GM21619 (cell line): ENCODE data around the gene DLG1.
"Not testable (repeated sequence)": the region's sequence is repeated elsewhere in the genome, so short reads cannot be mapped to it uniquely, and the experiment has no call there.

Source experiments
- ATAC-seq: cut with Tn5 transposase; IDR thresholded peaks from one replicate; pipeline ENCODE4 v1.9.1; 2021; ENCODE audit not compliant: unreplicated experiment

Gene DLG1

GRCh38 chr3:197292083-197292646 lies 6.2 kb downstream of the DLG1 start:
- no peak for ATAC-seq

GRCh38 chr3:197289726-197290125 lies 8.7 kb downstream of the DLG1 start:
- ATAC-seq = no peak

GRCh38 chr3:197286678-197287077 lies 11.7 kb downstream of the DLG1 start:
- no peak for ATAC-seq

- ATAC-seq = no peak
These were observed 12.9 kb downstream of the DLG1 start for GRCh38 chr3:197285557-197285956.

GRCh38 chr3:197283045-197283444 lies 15.4 kb downstream of the DLG1 start:
- no peak for ATAC-seq

- ATAC-seq = no peak
These were observed 16.6 kb downstream of the DLG1 start for GRCh38 chr3:197281849-197282248.

GRCh38 chr3:197280156-197280555 lies 18.3 kb downstream of the DLG1 start:
- no peak for ATAC-seq

- ATAC-seq = no peak
These were observed 19.5 kb downstream of the DLG1 start for GRCh38 chr3:197278933-197279332.

GRCh38 chr3:197276808-197277207 lies 21.6 kb downstream of the DLG1 start:
- not testable (repeated sequence) for ATAC-seq

- no peak for ATAC-seq
These were observed 27.7 kb downstream of the DLG1 start for GRCh38 chr3:197270558-197271317.

- ATAC-seq = no peak
These were observed 29.4 kb downstream of the DLG1 start for GRCh38 chr3:197269024-197269423.

GRCh38 chr3:197268294-197268693 lies 30.1 kb downstream of the DLG1 start:
- ATAC-seq = no peak

- ATAC-seq = no peak
These were observed 32.1 kb downstream of the DLG1 start for GRCh38 chr3:197266331-197266730.

GRCh38 chr3:197262709-197263108 lies 35.7 kb downstream of the DLG1 start:
- no peak for ATAC-seq

GRCh38 chr3:197261164-197261509 lies 37.3 kb downstream of the DLG1 start:
- ATAC-seq = no peak

GRCh38 chr3:197260491-197261163 lies 37.8 kb downstream of the DLG1 start:
- ATAC-seq = no peak

- ATAC-seq = no peak
These were observed 39.3 kb downstream of the DLG1 start for GRCh38 chr3:197259096-197259495.

GRCh38 chr3:197258168-197258755 lies 40.1 kb downstream of the DLG1 start:
- no peak for ATAC-seq

GRCh38 chr3:197257711-197258110 lies 40.7 kb downstream of the DLG1 start:
- no peak for ATAC-seq

- ATAC-seq = no peak
These were observed 41.5 kb downstream of the DLG1 start for GRCh38 chr3:197256836-197257444.

GRCh38 chr3:197256104-197256503 lies 42.3 kb downstream of the DLG1 start:
- no peak for ATAC-seq
